ENCODE measurements around the gene FBXL14. TPM values are rescaled to one million over a fixed set of nuclear protein-coding genes. Genes with fewer than 3 reads are reported as not detected.

The FBXL14 gene
- total and polyA plus RNA-seq, 9 of the 15 experiments (the other 6 are each of a cell fraction or from before 2014, with no cell fraction given) = 0.13 to 9.8 (median 3.3) TPM

- Histone ChIP-seq H3K9me1 (ENCODE audit: control insufficient read depth, insufficient read depth, low read length) (no peaks in the 10 kb centered on the region), H3K4me2 (ENCODE audit: insufficient read depth, low read length) (peak overlapping the region; percentile 18; the same call in 1 of the 2 replicates), H2AFZ (ENCODE audit: low read depth, low read length) (peak overlapping the region; percentile 45; the same call in 1 of the 2 replicates), H3K36me3 (ENCODE audit: control insufficient read depth, insufficient read depth, low read length) (no peaks in the 10 kb centered on the region), H4K20me1 (replicated peaks; ENCODE audit: control insufficient read depth, insufficient read depth, low read length) (no peaks in the 10 kb centered on the region), H3K9me3 (replicated peaks; ENCODE audit: control insufficient read depth, insufficient read depth, low read depth, low read length) (no peaks in the 10 kb centered on the region), H3K79me2 (ENCODE audit: control insufficient read depth, insufficient read depth, low read length) (peaks cover 15% of the 10 kb centered on the region; the same call in 2 of the 3 replicates), H3K9ac (ENCODE audit: insufficient read depth in 1 of 2, low read depth in 2 of 2, low read length in 2 of 2) (peak overlapping the region; percentile 41 to 84; a peak in 3 of 4 replicates), H3K27ac (ENCODE audit: extremely low read depth, low read depth, low read length) (no peak overlapping the region), H3K27me3 (ENCODE audit: control insufficient read depth in 2 of 2, insufficient read depth in 2 of 2, low read length in 2 of 2) (no peaks in the 10 kb centered on the region), H3K4me1 (replicated peaks in 1 of 2; ENCODE audit: control insufficient read depth in 2 of 2, insufficient read depth in 2 of 2, low read length in 2 of 2) (peaks cover 11 to 34% of the 10 kb centered on the region in 2 experiments), H3K4me3 (peak overlapping the region; percentile 47)
- DNase-seq (ENCODE audit: extremely low read depth in 1 of 4, low spot score in 3 of 4) (peak; percentile 40 to 74 (median 64)), ATAC-seq (peak; percentile 60), FAIRE-seq (no peak)
- CTCF ChIA-PET (ENCODE audit: low intra/inter-chr PET ratio) = no interaction called here
- intact Hi-C loops (cut with micrococcal nuclease) (loop anchor here (5.0 kb wide), 1 partner anchor 47 kb away; no protein-coding TSS in a partner anchor), in situ Hi-C loops (cut with MboI) (no loop called here)
- 14% methylated on average over 34 of the region's 101 CpGs for WGBS (ENCODE audit: insufficient coverage, low coverage, missing lambda C conversion rate)
- POLR2A ChIA-PET = no interaction called here
- BruUV-seq (replicated peaks) = no TSS peak
- TF ChIP-seq, protein P1, sequence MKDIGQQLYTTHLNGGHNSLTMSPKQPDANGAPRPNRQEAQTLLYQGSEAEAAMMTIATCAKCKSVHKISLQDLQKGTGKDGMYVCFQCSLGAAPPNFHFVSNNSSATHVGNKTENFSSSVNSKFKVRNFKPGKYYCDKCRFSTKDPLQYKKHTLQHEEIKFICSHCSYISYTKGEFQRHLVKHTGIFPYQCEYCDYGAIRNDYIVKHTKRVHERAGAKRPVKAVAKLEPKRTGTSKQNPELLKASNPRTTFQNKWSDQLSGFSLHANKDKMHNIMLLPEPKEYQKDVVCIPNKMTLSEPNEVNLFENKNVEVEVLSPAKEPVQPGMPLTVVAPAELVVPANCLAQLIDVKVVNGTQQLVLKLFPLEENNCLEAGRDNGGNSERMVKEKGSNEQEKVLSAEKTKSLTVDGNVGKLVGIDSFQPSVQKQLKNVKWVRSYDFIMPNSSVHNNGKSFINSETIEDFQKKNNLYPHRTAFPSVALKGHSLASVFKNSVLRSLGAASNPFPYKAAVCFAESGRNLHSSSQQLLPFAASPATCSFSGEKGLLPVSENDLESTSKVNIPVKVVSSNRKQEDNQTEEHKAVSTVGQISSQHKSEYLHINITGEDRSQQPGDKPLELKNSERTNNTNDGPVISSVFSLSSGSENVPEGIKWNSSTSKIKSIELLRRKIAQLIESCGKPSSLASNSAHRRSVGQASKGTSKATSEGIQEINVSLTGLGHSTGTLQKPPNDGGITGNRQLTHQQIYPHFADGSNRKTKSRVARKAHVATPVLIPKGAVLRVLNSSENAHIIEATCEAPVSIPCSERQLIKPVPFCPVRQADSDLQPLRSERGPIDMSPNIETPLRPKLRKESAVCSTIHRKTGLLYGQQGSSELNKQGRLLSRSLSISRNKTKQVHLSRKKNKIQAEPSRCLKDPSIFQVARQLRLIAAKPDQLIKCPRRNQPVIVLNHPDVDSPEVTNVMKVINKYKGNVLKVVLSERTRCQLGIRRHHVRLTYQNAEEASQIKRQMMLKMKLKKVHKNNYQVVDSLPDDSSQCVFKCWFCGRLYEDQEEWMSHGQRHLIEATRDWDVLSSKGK (CRISPR knock-in tag; IDR thresholded peaks at IDR 0.05) = no peak
- TF ChIP-seq ZNF23 (CRISPR knock-in tag; IDR thresholded peaks at IDR 0.05) (no peak), ZNF217 (CRISPR knock-in tag; IDR thresholded peaks at IDR 0.05) (no peak), RBM15 (IDR thresholded peaks at IDR 0.05; ENCODE audit: insufficient read depth, low read length) (no peak), CSDE1 (IDR thresholded peaks at IDR 0.05) (no peak), L3MBTL2 (IDR thresholded peaks at IDR 0.05) (peak; percentile 24; the same call in 1 of the 2 replicates), ZFX (CRISPR knock-in tag; IDR thresholded peaks at IDR 0.05) (peak; percentile 25), ZNF384 (IDR thresholded peaks at IDR 0.05; ENCODE audit: low read depth, low read length) (no peak), RBFOX2 (IDR thresholded peaks at IDR 0.05; ENCODE audit: low read depth, low read length) (peak; percentile 28; the same call in 1 of the 2 replicates), SREBF1 (IDR thresholded peaks at IDR 0.05; ENCODE audit: borderline replicate concordance, low read depth, low read length) (no peak), NRF1 (conservative IDR thresholded peaks at IDR 0.05 in 1 of 2, IDR thresholded peaks at IDR 0.05 in 1 of 2) (no peak), STAG1 (CRISPR knock-in tag; IDR thresholded peaks at IDR 0.05; ENCODE audit: borderline replicate concordance) (no peak), HINFP (tag; conservative IDR thresholded peaks at IDR 0.05; ENCODE audit: low read depth) (no peak), POLR2G (IDR thresholded peaks at IDR 0.05; ENCODE audit: low read depth, low read length) (0 out of 2 replicates have a peak, but pooled peaks have one; percentile 43), NCOA6 (IDR thresholded peaks at IDR 0.05) (no peak), ZFP1 (CRISPR knock-in tag; IDR thresholded peaks at IDR 0.05) (no peak)
Observed at GRCh38 chr12:1529862-1530591, 64.4 kb downstream of the FBXL14 start.
